Measurements from ENCODE around the gene INHBA.

INHBA gene

DNA sequence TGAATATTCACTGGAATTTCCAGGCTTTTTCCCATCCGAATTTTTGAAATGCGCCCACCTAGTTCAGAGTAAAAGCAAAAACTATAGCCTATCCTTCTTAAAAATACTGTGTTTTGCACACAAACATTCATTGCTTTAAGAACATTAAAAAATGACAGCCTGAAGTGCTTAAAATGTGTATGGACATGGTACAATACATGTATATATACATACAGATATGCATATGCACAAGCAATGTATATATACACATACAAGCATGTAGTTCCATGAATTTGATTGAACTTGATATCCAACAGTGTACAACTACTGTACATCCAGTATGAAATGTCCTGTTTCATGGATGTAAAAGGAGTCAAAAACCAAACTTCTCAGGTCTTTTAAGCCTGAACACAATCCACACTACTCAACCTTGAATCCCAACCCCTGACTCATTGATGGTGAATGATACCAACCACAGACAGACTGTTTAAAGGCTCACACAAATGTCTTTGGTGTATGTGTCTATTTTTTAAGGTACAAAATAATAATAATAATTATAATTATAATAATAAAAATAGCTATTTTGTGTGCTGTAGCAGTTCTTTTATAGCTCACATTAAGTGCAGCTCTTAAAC is 14.8 kb downstream of the INHBA start:
- DNase-seq: no peak

- DNase-seq: peak; percentile 45
These were observed 17.2 kb downstream of the INHBA start for GRCh38 chr7:41685684-41686083.

DNA sequence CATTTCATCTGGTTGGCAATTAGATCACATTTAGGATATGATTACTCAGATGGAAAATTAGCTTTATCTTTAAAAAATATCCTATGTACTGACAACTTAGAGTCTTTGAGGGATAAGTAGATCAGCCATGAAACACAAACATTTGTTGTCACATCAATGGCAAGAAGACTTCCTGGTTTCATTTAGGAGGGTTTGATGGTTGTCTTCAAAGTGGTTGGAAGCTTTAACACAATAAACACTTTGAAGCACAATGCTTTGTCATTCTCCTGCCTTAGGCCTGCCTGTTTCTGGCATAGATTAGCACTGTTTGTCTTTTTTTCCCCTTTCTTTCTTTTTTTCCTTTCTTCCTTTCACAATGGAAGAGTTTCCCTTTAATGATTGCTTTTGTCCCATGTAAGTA is 20.5 kb downstream of the INHBA start:
- peak; percentile 49 for DNase-seq

DNA sequence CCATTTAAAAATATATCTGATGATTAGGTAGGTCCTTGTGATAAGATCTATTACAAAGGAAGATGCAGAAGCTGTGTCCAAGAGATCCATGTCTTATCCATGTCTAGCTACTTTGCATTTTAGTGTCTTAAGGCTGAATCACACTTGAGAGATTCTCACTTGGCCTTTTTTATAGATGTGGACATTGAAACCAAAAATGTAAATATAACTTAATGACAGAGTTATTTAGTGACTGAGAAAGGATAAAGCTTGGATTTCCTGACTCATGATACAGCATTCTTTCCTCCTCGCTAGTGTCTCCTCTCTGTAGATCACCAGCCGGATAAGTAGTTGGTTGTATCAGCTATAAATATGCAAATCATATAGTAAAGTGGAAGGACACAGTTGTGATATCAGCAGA is 23.3 kb downstream of the INHBA start:
- peak; percentile 28 for DNase-seq

- no peak for DNase-seq
These were observed 28.3 kb downstream of the INHBA start for GRCh38 chr7:41674505-41675023.

DNA sequence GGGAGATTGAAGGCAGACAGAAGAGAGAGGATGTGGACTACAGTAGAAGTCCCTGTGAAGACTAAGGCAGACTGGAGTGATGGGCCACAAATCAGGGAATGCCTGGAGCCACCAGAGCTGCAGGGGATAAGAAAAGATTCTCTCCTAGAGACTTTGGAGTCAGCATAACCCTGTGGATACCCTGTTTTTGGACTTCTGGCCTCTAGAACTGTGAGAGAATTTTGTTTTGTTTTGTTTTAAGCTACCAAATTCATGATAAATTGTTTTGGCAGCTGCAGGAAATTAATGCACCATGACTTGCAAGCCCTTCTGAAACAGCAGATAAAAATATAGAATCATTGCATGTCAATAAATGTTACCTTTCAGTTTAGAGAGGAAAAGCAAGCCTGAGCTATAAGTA is 41.3 kb downstream of the INHBA start:
- DNase-seq: no peak

DNA sequence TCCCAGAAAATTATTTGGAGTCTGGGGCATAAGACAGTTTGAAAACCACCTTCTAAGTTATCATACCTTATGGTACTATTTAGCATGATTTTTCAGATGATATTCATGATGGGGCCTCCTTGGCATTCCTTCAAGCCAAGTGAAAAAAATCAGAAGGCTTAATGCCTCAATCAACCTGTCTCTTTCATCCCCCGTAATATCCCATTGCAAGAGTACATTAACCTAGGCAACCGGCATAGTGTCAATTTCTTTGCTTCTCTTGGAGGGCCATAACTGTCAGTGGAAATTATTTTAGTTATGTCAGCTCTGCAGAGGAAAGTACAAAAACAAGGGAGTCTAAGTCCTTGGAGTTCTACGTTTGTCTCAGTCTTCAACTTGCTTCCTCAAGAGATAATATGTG is 43.4 kb downstream of the INHBA start:
- DNase-seq: no peak

GRCh38 chr7:41656366-41656765 is 46.5 kb downstream of the INHBA start:
- DNase-seq: no peak

DNA sequence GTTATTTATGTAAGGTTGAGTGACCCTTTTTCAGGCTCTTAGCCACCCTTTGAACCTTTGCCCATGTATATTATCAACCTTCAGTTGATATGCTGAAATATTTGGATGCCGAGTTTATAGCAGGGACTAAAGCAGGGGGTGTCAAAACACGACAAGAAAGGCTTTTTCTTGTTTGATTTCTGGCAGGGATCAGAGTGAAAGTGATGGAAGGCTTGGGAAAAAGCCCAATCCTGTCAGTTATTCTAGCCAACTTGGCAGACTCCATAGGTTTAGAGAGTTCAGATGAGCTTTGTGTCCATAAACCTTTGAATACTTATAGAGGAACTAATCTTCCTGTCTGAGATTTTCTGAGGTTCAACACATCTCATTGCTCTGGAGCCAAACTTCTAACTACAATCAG is 47.5 kb downstream of the INHBA start:
- no peak for DNase-seq

GRCh38 chr7:41652267-41652666 is 50.6 kb downstream of the INHBA start:
- no peak for DNase-seq

DNA sequence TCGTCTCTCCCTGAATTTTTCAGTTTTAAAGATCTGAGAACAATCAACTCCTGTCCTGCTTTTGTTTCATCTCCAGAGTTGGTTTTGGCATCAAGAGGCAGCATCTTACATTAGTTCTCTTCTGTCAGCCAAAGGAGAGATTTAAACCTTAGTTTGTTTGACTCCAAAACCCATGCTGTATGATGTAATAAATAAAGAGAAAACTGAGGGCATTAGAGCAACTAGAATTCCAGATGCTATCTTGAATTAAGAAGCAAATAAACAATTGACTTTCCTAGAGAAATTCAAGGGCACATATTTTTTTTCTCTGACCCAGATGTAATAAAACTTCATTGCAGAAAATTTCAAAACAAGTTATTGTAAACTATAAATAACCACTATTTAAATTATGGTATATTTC is 54.4 kb downstream of the INHBA start:
- no peak for DNase-seq

- no peak for DNase-seq
These were observed 59.3 kb downstream of the INHBA start for GRCh38 chr7:41643616-41644015.

- DNase-seq: no peak
These were observed 61.2 kb downstream of the INHBA start for GRCh38 chr7:41641665-41642014.

DNA sequence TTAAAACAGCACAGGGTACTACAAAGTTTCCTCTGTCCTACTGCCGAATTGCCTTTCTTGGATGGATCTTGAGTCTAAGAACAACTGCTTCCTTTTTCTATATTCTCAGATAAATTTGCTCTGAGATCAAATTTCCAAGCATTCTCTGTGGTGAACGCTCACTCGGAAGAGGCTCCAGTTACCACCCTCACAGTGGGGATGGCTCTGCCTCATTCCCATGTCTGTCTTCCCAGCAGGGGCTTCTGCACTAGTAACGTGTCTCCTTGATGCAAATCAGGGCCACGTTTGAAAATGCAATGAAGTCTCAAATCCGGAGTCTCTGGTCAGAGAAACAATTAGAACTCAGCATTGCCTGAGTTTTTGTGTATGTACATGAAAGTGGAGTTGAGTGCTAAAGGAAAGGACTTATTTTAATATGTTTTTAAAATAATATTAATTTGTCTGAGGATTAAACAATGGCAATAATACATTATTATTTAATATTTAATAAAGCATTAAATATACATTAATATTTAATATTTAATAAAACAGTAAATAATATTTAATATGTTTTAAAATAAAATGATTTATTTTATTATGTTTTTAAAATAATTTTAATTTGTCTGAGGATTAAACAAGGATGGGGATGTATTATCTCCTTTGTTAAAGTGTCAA is 61.8 kb downstream of the INHBA start:
- no peak for DNase-seq

DNA sequence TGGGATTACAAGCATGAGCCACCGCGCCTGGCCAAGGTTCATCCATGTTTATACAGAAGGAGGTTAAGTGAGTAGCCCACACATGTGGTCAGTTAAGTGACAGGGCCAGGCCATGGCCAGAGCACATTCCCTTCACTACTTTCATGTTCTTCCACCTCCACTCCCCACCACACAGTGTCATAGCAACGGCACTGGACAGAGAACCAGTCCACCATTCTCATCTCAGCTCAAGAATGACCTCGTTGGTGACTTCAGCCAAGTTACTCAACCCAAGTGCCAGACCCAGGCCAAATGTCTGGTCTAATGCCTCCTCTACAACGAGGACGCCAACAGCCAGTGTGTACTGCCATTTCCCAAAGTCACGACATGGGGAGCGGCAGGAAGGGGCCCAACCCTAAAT is 62.4 kb downstream of the INHBA start:
- DNase-seq: no peak

- DNase-seq: no peak
These were observed 65.8 kb downstream of the INHBA start for GRCh38 chr7:41637049-41637448.
